ENCODE data around the gene AP2A1.

Gene AP2A1

DNA sequence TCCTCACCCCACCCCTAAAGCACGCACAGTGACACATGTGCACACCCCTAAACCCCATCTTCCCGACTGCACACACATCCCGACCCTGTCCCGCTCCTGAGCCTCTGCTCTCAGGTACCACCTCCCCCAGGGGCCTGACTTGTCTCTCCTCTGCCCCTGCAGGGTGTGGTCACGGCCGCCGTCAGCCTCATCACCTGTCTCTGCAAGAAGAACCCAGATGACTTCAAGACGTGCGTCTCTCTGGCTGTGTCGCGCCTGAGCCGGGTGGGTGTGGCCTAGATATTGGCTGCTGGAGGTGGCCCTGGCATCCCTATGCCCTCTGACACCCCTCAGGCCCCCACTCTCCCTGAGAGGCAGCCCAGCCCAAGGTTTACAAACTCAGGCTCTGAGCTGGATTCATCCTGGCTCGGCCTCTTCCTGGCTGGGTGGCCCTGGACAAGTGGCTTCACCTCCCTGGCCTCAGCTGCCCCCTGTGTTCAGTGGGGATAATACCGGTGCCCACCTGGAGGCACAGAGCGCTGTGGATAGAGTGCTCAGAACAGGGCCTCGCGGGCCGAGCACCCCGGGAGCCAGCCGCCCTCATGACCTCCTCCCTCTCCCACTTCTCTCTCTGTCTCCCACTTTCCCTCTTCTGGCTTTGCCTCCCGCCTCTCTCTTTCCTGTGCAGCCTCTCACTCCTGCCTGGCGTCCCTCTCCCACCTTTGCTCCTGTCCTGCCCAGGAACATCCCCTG lies 26.2 kb downstream of the AP2A1 start:
- DNase-seq (ENCODE audit: low read depth, low spot score): no peak

DNA sequence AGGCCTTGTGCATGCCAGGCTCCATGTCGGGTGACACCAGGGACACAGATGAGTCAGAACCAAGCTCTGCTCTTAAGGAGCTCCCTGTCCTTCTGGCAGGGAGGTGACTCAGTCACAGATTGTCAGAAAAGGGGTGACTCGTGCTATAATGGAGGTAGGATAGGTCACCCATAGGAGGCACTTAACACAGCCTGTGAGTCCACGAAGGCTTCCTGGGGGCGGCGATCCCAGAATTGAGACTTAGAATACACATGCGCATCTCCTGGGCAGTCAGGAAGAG lies 26.7 kb downstream of the AP2A1 start:
- DNase-seq (ENCODE audit: low read depth, low spot score): no peak

- no peak for DNase-seq (ENCODE audit: low read depth, low spot score)
These were observed 28.8 kb downstream of the AP2A1 start for GRCh38 chr19:49795615-49796014.

GRCh38 chr19:49798574-49798973 lies 31.8 kb downstream of the AP2A1 start:
- DNase-seq (ENCODE audit: low read depth, low spot score): no peak

- no peak for DNase-seq (ENCODE audit: low read depth, low spot score)
These were observed 32.5 kb downstream of the AP2A1 start for GRCh38 chr19:49799271-49799797.

DNA sequence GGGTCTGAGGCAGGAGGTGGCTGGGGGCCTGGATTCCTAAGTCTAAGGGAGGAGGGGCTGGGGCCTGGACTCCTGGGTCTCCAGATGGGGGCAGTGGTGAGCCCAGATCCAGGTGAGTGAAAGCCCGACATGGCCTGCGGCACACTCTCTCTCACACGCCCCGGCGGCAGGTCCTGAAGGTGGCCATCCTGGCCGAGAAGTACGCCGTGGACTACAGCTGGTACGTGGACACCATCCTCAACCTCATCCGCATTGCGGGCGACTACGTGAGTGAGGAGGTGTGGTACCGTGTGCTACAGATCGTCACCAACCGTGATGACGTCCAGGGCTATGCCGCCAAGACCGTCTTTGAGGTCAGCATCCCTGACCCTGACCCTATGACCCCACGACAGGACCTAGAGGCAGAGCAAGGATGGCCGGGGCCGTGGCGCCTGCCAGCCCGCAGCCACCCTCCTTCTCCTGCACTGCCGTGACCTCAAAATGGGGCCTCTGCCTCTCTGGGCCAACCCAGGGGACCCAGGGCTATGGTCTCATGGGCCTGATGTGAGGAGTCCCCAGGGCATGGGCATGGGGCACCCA lies 33.1 kb downstream of the AP2A1 start:
- DNase-seq (ENCODE audit: low read depth, low spot score): no peak

DNA sequence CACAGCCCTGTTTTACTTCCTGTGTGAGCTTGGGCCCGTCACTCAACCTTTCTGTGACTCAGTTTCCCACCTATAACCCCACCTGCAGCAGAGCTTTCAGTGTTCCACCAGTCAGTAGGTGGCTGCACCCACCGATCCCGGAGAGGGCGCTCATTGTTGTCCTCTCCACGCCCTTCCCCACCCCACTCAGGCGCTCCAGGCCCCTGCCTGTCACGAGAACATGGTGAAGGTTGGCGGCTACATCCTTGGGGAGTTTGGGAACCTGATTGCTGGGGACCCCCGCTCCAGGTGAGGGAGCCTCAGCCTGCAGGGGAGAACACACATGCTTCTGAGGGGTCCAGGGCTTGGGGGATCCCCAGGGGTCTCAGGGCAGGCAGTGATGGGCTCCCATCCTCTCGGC lies 34.0 kb downstream of the AP2A1 start:
- no peak for DNase-seq (ENCODE audit: low read depth, low spot score)

GRCh38 chr19:49801401-49801888 lies 34.6 kb downstream of the AP2A1 start:
- no peak for DNase-seq (ENCODE audit: low read depth, low spot score)

GRCh38 chr19:49801966-49802661 lies 35.3 kb downstream of the AP2A1 start:
- DNase-seq (ENCODE audit: low read depth, low spot score): peak; percentile 78

- DNase-seq (ENCODE audit: low read depth, low spot score): no peak
These were observed 36.2 kb downstream of the AP2A1 start for GRCh38 chr19:49802836-49803528.

GRCh38 chr19:49803529-49803856 lies 36.7 kb downstream of the AP2A1 start:
- no peak for DNase-seq (ENCODE audit: low read depth, low spot score)

- no peak for DNase-seq (ENCODE audit: low read depth, low spot score)
These were observed 39.2 kb downstream of the AP2A1 start for GRCh38 chr19:49805822-49806619.

DNA sequence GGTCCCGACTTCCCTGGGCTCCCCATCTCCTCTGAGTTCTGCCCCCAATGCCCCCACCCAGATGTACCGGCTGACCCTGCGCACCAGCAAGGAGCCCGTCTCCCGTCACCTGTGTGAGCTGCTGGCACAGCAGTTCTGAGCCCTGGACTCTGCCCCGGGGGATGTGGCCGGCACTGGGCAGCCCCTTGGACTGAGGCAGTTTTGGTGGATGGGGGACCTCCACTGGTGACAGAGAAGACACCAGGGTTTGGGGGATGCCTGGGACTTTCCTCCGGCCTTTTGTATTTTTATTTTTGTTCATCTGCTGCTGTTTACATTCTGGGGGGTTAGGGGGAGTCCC lies 39.8 kb downstream of the AP2A1 start:
- no peak for DNase-seq (ENCODE audit: low read depth, low spot score)

- no peak for DNase-seq (ENCODE audit: low read depth, low spot score)
These were observed 40.5 kb downstream of the AP2A1 start for GRCh38 chr19:49807058-49807903.

GRCh38 chr19:49807904-49808675 lies 41.3 kb downstream of the AP2A1 start:
- DNase-seq (ENCODE audit: low read depth, low spot score): no peak

GRCh38 chr19:49808711-49809159 lies 41.9 kb downstream of the AP2A1 start:
- DNase-seq (ENCODE audit: low read depth, low spot score): no peak

DNA sequence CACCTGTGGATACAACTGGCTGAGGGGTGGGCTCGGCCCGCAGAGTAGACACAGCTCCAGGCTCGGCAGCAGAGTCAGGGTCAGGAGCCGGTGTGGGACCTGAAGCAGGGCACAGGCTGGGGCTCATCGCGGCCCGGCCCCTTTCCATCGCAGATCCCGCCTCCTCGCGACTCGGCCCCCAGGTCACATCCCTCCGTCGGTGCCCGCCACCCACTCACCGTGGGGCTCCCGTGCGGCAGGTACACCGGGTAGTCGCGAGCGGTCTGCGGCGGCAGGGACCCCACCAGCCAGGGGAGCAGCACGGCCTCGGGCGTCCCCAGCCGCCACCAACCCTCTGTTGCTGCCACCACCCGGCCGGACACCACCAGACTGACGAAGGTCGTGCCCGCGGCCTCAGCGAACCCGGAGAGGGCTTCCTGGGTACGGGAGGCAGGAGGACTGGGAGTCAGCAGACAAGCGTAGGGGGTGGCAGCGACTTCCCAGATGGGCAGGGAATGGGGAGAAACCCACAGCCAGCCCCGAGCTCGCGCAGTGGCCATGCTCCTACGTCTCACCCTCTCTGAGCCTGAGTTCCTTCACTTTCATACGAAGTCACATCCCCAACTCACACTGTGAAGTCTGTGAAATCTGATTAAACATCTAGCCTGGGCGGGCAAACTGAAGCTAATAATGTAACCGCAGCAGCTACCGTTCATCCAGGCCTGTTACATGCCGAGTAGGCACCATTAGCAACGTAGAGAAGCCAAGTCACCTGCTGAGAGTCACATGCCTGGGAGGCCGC lies 42.5 kb downstream of the AP2A1 start:
- no peak for DNase-seq (ENCODE audit: low read depth, low spot score)

- no peak for DNase-seq (ENCODE audit: low read depth, low spot score)
These were observed 43.2 kb downstream of the AP2A1 start for GRCh38 chr19:49809941-49810389.

DNA sequence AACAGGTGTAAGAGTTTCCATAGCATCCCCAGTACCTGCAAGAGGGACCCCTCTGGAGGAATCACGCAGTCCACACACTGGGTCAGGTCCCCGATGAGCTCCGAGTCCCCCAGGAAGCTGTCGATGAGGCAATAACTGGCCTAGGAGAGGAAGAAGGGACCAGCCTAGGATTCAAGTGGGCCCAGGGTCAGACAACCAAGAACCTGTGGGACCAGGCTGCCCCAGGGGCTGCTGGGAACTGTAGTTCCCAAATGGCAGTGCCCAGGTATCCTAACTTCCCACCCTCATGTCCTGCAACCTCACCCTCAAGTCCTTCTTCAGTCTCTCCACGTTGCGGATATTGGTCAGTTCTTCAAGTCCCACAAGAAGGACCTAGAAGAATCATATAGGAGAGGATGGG lies 44.5 kb downstream of the AP2A1 start:
- DNase-seq (ENCODE audit: low read depth, low spot score): no peak

Measured in iPS DF 19.7 (cell line).